ENCODE results near the gene RHOH.

The RHOH gene

DNA sequence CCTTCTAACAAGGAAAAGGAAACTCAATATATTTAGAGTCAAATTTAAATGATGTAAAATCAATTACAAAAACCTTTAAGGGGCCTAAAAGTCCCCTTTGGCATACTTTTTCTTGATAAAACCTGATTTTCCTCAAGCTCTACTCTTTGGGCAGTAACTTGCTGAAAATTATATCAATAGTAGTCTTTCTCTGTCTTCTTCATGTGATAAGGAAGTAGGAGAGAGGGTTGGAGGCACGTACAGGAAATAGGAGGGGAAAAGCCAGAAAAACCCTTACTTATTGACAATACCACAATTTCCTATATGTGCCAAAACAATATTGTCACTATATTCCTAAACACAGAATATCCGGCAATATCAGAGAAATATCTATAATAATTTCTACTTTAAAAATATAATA is 9.6 kb downstream of the RHOH start:
- DNase-seq: no peak

DNA sequence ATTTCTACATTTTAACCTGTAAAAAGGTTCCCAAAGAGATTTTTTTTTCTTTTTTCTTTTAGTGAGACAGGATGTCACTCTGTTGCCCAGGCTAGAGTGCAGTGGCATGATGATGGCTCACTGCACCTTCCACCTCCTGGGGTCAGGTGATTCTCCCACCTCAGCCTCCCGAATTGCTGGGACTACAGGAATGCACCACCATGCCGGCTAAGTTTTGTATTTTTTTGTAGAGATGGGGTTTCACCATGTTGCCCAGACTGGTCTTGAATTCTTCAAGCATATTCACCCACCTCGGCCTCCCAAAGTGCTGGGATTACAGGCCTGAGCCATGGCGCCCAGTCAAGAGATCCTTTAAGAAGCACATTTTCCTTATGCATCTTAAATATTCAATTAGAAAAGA is 12.6 kb downstream of the RHOH start:
- no peak for DNase-seq

DNA sequence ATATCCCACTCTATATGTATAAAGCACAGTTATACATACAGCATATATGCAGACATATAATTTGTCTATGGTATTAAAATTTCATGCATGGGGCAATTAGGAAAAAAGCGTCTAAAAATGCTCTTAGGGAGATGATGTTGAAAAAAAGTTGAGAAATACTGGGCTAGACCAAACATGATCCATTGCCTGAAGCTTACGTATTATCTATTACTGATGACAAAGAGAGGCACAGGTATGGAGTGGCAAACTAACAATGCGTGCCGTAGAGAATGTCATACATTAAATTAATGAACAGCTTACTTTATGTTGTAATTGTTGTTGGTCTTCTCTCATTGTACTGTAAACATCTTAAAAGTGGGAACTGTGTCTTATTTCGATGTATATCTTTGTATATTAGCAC is 13.9 kb downstream of the RHOH start:
- DNase-seq: no peak

DNA sequence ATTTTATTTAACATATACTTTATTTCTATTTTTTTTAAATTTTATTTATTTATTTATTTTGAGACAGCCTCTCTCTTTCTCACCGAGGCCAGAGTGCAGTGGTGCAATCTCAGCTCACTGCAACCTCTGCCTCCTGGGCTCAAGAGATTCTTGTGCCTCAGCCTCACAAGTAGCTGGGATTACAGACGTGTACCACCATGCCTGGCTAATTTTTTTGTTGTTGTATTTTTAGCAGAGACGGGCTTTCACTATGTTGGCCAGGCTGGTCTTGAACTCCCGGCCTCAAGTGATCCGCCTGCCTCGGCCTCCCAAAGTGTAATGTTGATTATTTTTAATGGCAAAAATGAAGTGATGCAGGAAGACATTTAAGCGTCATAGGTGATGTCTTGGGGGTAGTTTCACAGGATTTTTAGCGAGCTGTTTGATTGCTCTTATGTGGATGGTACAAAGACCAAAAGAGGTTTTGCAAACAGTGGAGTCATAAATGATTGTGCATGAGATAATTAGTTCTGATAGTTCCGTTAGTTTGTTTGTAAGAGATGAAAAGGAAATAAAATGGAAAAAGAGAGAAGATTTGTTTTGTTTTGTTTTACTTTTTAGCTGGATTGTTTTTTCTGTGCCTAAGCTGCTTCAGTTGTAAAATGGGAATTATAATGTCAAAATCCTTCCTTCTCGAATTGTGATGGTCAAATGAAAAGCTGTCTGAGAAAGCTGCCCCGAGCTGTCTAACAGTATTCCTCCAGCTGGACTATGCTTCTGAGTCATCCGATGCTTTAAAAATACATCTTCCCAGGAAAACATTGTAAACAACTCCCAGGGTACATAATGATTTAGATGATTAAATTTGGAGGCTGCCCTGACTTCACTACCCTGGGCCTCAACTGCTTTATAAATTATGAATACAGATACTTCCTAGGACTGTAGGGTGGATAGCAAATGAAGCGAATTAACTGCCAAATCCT is 14.7 kb downstream of the RHOH start:
- no peak for DNase-seq

DNA sequence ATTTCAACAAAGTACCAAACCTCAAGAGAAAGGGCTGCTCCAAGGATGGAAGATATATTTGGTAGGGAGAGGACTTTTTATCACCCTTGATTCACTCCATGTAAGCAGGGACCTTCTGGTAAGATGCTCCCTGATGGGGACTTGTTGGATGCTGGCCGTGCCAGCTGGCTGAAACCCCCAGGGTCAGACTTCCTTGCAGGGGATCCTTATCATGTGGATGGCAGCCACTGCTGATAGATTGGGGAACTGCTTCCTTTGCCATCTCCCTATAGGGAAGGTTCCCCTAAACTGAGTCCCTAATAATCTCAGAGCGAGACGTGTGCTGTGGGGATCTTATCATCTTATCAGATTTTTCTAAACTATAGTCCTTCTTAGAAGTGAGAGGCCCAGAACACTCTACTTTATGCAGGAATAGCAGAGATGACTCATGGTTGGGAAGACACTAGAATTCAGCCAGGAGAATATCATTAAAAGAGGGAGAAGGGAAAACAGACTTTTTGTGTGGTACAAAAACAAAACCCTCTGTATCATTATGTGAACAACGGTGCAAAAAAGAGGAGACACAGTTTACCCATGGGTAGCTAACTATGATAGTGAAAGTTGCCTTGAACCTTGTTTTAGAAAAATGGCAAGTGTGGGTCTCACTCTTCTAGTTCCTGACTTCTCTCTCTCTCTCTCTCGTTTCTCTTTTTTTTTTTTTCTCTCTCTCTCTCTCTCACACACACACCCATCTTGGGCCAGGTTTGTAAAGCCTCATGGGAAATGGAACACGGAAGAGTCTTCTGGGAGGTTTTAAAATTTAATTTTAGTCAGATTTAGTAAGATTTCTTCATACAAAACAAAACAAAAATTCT is 16.1 kb downstream of the RHOH start:
- no peak for DNase-seq

DNA sequence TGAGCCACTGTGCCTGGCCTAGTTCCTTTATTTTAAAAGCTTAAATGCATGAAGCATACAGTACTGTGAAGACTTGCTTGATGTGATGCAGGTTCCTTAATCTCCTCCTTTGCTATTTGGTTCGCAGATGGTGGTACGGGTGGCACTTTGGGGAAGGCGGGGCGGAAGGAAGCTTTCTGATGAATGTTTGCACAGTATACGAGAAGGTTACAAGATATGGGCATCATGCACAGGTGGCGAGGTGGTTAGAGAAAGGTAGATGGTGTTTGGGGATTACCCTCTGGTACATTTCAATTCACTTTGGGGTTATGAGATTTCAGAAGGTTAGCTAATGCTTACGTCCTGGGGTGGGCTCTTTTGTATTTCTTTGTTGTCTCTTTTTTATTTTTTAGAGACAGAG is 17.2 kb downstream of the RHOH start:
- DNase-seq: no peak

DNA sequence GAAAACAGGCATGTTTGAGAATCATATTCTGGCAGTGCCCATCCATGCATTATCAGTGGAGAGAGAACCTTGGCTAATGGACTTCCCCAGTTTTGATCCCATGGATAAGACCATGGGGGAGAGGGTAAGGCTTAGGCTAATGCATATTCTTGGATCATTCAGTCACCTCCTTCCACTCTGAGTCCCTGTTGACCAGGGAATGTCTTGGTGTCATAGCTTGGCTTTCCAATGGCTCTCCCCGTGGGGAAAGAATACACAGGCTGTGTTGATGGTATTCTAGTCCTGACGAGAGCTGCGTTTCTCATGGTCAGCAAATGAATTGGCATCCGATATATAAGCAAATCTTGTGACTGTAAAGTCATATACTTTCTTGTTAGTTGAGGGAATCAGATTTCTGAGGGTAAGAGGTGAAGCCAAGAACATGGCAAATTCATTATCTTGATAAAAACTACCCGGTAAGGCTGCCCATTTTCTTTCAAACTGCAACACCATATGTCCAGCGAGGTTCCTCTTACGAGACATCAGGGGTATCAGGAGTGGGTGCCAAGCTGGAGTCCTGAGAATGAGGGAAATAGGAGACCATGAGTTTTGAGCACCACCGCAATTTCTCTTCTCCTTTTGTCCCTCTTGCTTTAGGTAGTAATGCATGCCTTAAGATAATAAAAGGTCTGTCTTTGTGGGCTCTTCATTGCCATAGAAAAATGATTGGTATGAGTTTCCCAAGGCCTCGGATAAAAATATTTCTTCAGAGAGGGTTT is 18.0 kb downstream of the RHOH start:
- DNase-seq: no peak

DNA sequence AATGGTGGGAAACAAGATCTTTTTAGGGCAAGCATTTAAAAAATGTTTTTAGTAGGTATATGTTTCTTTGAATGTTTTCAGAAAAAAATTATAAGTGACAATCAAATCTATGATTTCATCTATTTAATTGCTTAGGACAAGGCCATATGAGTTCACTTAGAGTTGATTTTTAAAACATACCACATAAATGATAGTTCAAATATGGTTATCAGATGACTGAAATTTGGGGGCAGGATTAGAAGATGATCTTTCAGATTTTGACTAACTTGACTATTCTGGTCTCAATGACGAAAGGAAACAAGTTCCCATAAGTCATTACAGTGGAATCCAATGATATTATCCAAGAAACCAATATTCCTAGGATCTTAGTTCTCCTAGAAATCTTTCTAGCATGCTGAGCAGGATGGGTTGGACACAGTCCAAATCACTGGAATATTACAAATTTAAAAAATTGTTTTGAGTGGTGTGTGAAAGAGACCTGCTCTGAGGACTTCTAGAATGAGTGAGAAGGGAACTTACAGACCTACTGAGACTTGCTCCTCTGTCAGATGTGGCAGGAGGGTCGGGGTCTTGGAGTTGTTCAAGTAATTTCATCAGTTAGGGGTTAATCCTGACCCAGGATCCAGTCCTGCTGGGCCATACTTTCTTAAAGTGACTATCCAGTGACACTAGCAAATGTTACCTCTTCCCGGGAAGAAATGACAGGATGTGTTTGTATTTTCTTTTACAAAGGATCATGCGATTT is 20.0 kb downstream of the RHOH start:
- no peak for DNase-seq

DNA sequence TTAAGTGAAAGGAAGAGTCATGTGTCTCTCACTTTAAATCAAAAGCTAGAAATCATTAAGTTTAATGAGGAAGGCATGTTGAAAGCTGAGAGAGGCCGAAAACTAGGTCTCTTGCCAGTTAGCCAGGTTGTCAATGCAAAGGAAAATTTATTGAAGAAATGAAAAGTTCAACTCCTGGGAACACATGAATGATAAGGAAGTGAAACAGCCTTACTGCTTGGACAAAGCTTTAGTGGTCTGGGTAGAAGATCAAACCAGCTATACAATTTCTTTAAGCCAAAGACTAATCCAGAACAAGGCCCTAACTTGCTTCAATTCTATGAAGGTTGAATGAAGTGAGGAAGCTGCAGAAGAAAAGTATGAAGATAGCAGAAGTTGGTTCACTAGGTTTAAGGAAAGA is 24.9 kb downstream of the RHOH start:
- no peak for DNase-seq

DNA sequence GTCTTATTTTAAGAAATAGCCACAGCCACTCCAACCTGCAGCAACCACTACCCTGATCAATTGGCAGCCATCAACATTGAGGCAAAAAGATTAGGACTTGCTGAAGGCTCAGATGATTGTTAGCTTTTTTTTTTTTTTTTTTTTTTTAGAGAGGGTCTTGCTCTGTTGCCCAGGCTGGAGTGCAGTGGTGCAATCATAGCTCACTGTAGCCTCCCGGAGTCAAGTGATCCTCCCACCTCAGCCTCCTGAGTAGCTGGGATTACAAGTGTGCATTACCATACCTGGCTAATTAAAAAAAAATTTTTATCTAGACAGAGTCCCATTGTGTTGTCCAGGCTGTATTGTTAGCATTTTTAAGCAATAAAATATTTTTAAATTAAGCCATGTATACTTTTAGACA is 26.5 kb downstream of the RHOH start:
- no peak for DNase-seq

DNA sequence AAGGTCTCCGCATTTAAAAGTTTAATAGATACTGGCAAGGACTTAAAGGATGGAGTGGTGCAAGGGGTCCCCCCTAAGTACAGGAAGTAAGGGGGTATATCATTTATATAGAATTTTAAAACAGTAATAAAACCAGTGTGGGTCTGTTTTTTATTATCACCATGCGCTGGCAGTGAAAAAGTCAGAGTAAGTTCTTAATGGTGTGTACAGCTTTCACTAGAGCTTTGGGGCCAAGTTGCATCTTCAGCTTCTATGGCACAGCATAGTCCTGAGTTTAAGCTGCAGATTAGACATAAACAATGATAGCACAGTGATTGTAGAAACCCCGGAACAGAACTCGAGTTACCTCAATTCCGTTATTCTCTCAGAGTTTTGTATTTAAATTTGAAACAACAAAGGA is 27.6 kb downstream of the RHOH start:
- no peak for DNase-seq

DNA sequence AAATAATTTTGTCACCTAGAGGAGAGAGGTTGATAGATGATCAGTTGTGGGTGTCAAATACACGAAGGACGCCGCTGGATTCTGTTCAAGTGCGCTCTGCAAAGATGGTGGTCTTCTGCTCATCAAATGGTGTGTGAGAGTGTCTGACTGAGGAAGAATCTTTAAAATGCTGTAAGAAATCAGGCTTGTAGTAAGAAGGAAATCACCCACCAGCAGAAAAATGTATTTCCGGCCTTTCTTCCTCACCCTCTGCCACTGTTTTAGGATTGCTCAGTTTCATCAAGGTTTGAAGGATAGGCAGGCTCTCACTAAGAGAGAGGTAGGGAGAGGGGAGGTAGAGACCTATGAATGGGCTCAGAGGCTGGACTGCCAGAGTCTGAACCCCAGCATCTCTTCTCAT is 28.7 kb downstream of the RHOH start:
- no peak for DNase-seq

DNA sequence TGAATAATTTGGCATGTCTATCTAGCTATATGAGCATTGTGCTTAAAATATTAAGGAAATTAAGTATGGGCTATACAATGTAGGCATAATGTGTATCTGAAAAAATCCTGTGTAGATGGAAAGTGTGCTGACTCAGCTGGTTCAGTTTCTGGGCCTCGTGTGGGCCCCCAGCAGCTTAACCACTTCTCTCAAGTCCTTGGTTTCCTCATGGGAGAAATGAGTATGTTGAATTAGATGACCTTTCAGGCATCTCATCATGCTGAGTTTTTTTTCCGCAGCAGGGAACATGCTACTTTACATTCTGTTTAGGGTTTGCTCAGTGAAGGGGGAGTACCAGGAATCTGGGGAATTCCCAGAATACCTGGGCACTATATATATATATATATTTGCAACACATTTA is 30.5 kb downstream of the RHOH start:
- no peak for DNase-seq

DNA sequence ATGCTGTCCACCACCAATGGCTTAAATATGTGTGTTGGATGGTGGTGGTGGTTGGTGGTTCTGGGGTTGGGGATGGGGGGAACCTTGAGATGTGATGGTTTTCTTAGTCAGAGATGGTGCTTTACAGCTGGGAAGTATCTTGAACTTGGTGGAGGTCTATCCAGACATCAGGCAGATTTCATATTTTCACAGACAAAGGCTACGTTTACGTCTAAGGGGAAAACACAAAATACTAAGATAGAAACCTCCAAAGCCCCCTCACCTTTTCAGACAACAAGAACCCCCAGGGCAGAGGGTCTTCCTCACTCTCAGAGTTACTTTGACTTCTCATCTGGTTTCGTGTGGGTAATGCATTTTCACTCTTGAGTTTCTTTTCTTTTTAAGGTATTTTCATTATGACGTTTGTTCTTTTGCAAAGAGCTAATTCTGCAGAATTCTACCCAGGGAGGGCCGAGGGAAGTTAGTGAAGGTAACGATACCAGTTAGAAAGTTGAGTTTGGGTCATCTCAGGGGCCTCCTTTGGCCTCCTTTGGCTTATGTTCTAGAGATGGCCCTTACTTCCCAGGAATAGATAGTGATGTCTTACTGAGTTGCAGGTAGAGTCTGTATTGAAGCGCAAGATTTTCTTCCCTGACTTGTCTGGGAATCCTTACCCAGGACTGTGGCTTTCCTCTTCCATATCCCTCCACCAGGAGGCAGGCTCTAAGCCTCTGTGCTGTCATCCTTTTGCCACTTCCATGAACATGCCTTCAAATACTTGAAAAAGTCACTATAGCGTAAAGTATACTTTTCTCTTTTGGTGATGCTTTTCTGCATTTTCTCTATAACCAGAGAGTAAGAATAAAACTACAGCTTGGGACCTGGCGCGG is 31.9 kb downstream of the RHOH start:
- DNase-seq: no peak

DNA sequence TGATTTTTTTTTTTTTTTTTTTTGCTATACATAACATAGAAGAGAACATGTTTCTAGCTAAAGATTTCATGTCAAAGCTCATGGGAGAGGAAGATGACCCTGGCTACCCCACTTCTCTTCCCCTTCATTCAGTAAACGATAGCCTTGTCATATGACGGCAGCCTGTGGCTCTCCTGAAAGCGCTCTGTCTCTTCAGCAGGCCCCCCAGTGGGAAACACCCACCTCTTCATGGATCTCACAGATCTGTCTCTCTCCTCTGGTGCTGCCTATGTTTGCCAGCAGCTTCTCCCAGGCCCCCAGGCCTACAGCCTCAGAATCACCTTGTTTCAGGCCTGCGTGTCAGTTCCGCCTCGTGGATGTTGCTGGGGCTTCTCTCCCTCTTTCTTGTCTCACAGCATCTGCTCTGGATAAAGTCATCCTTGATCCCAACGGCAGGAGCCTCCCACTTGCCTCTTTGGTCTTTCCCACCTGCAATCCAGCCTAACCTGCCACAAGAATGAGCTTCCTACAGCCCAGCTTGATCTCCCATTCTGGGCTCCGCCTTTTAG is 34.6 kb downstream of the RHOH start:
- no peak for DNase-seq

DNA sequence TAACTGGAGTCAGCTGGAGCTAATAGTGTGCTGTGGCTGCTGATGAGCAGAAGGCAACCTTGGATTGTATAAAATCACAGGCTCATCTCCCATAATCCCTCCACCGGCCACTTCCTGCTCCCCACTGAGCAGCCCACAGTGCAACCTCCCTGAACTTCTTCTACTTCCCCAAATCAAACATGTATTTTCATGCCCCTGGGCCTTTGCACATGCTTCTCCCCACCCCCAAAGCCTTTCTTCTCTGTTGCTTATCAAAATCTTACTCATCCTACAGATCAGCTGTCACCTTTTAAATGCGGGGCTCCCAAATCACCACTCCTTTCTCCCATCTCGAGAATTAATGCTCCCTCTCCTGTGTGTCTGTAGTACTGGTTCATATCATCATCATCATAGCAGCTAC is 35.8 kb downstream of the RHOH start:
- no peak for DNase-seq

DNA sequence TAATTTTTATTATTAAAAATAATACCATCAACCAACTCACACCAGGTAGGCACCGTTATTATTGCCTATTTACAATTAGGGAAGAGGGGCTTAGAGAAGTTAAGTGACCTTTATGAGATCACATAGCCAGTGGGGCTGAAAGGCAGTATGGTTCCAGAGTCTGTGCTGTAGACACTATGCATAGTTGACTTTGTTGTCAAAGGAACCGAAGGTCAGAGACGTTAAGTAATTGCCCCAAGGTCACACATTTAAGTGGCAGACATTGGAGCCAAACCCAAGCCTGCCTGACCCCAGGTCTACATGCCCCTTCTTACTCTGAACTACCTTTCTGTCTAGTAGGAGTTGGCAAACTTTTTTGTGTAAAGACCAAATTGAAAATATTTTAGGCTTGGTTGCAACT is 36.4 kb downstream of the RHOH start:
- DNase-seq: no peak

DNA sequence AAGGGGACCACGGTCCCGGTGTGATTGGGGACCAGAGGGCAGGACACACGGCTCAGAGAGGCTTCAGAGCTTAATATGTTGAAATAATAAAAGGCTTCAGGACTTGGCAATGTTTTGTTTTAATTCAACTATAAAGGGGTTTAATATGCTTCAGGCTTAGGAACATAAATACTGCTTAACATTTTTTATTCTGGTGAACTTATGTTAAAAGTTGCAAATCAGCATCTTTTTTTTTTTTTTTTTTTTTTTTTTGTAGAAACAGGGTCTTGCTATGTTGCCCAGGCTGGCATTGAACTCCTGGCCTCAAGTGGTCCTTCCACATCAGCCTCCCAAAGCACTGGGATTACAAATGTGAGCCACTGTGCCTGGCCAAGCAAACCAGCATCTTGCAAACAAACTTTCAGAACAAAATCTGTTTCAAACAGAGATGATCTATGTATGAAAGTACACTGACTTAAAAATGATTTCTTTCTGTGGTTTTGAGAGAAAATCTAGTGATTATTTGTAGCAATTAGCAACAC is 37.7 kb downstream of the RHOH start:
- DNase-seq: no peak

DNA sequence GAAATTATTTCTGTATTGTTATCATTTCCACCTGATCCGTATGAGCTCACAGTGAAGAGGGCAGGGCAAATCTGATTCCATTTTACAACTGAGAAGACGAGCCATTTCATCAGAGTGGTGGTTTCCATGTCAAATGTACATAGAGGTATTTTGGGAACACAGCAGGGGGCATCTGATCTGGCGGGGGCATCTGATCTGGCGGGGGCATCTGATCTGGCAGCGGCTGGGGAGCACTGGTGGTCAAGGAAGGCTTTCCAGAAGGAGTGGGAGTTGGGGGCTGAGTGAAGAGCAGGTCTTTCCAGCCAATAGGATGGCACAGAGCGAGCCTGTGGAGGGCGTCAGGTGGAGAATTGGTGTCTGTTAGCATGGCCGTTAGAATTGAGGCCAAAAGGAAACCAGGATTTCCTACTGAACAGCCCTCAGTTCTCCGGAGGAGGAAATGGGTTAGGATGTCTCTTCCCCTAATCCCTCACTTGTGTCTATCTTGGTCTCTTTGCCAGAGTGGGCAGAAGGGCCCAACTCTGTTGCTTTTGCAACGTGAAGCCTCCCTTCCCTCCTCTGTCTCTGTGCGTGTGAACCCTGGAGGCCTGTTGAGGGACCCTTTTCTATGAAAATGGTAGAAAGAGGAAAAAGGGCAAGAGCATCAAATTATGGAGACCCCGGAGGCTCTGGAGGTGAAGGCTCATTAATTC is 41.3 kb downstream of the RHOH start:
- DNase-seq: no peak
